ENCODE measurements around the gene IGSF3. TPM values are rescaled to one million over a fixed set of nuclear protein-coding genes. Genes with fewer than 3 reads are reported as not detected.

IGSF3 gene
- total and polyA plus RNA-seq, 10 of the 15 experiments (the other 5 are each of a cell fraction or from before 2014, with no cell fraction given) = 1.4 to 18.0 (median 9.6) TPM

- SMC1A ChIA-PET (ENCODE audit: uncharacterized antibody, unreplicated experiment) = interaction anchor here (1.2 kb wide), 1 partner anchor 26 kb away, joined by 3 read pairs; no protein-coding TSS in a partner anchor
- no peak overlapping the region for H2AFZ ChIP-seq (ENCODE audit: control insufficient read depth, low read depth, low read length)
- H3K9ac ChIP-seq (ENCODE audit: control insufficient read depth, insufficient read depth, low read length) = no peak overlapping the region
- RAD21 ChIA-PET (ENCODE audit: unreplicated experiment) = no interaction called here
- no peak overlapping the region for H3K4me3 ChIP-seq
- no TSS peak for BruUV-seq (replicated peaks)
- no peak overlapping the region for H3K4me2 ChIP-seq (ENCODE audit: control insufficient read depth, insufficient read depth)
- in situ Hi-C loops (cut with MboI) (no loop called here), intact Hi-C loops (cut with micrococcal nuclease; ENCODE audit: unreplicated experiment) (no loop called here)
- H3K4me1 ChIP-seq (ENCODE audit: control insufficient read depth, insufficient read depth, low read length) = no peaks in the 10 kb centered on the region
- H3K9me3 ChIP-seq (replicated peaks; ENCODE audit: control insufficient read depth, insufficient read depth, low read length) = no peaks in the 10 kb centered on the region
- CTCF ChIA-PET = interaction anchor here (1.0 kb wide), 1 partner anchor 34 kb away, joined by 3 read pairs; no protein-coding TSS in a partner anchor
- no peaks in the 10 kb centered on the region for H3K36me3 ChIP-seq (ENCODE audit: control insufficient read depth in 2 of 2, insufficient read depth in 2 of 2, low read length in 1 of 2)
- 2% methylated on average over 2 of the region's 2 CpGs for WGBS (ENCODE audit: insufficient coverage, insufficient replicate concordance, low lambda C conversion rate, missing lambda C conversion rate)
- no peak for ATAC-seq
- FAIRE-seq = no peak
- no peak for DNase-seq (ENCODE audit: low read depth, low spot score)
- no peaks in the 10 kb centered on the region for H4K20me1 ChIP-seq (ENCODE audit: control insufficient read depth, insufficient read depth)
- POLR2A ChIA-PET = no interaction called here
- H3K79me2 ChIP-seq (ENCODE audit: control insufficient read depth, insufficient read depth, low read length) = no peaks in the 10 kb centered on the region
- no peak overlapping the region for H3K27ac ChIP-seq (ENCODE audit: control insufficient read depth, insufficient read depth)
- no peaks in the 10 kb centered on the region; a peak in 1 of 4 replicates for H3K27me3 ChIP-seq (replicated peaks in 1 of 2; ENCODE audit: control insufficient read depth in 2 of 2, insufficient read depth in 2 of 2, low read length in 1 of 2)
- TF ChIP-seq ZNF207 (IDR thresholded peaks at IDR 0.05; ENCODE audit: borderline replicate concordance) (no peak), SP1 (IDR thresholded peaks at IDR 0.05; ENCODE audit: low read depth, low read length) (no peak), ZNF687 (IDR thresholded peaks at IDR 0.05) (no peak), KLF5 (IDR thresholded peaks at IDR 0.05; ENCODE audit: partially characterized antibody) (no peak), SIX5 (IDR thresholded peaks at IDR 0.05; ENCODE audit: low read depth, low read length, severe bottlenecking) (no peak), NKRF (conservative IDR thresholded peaks at IDR 0.05) (no peak)
- TF ChIP-seq, protein P1, sequence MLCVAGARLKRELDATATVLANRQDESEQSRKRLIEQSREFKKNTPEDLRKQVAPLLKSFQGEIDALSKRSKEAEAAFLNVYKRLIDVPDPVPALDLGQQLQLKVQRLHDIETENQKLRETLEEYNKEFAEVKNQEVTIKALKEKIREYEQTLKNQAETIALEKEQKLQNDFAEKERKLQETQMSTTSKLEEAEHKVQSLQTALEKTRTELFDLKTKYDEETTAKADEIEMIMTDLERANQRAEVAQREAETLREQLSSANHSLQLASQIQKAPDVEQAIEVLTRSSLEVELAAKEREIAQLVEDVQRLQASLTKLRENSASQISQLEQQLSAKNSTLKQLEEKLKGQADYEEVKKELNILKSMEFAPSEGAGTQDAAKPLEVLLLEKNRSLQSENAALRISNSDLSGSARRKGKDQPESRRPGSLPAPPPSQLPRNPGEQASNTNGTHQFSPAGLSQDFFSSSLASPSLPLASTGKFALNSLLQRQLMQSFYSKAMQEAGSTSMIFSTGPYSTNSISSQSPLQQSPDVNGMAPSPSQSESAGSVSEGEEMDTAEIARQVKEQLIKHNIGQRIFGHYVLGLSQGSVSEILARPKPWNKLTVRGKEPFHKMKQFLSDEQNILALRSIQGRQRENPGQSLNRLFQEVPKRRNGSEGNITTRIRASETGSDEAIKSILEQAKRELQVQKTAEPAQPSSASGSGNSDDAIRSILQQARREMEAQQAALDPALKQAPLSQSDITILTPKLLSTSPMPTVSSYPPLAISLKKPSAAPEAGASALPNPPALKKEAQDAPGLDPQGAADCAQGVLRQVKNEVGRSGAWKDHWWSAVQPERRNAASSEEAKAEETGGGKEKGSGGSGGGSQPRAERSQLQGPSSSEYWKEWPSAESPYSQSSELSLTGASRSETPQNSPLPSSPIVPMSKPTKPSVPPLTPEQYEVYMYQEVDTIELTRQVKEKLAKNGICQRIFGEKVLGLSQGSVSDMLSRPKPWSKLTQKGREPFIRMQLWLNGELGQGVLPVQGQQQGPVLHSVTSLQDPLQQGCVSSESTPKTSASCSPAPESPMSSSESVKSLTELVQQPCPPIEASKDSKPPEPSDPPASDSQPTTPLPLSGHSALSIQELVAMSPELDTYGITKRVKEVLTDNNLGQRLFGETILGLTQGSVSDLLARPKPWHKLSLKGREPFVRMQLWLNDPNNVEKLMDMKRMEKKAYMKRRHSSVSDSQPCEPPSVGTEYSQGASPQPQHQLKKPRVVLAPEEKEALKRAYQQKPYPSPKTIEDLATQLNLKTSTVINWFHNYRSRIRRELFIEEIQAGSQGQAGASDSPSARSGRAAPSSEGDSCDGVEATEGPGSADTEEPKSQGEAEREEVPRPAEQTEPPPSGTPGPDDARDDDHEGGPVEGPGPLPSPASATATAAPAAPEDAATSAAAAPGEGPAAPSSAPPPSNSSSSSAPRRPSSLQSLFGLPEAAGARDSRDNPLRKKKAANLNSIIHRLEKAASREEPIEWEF (IDR thresholded peaks at IDR 0.05; ENCODE audit: insufficient replicate concordance, low read depth, low read length) = no peak
- TF ChIP-seq, protein P2, sequence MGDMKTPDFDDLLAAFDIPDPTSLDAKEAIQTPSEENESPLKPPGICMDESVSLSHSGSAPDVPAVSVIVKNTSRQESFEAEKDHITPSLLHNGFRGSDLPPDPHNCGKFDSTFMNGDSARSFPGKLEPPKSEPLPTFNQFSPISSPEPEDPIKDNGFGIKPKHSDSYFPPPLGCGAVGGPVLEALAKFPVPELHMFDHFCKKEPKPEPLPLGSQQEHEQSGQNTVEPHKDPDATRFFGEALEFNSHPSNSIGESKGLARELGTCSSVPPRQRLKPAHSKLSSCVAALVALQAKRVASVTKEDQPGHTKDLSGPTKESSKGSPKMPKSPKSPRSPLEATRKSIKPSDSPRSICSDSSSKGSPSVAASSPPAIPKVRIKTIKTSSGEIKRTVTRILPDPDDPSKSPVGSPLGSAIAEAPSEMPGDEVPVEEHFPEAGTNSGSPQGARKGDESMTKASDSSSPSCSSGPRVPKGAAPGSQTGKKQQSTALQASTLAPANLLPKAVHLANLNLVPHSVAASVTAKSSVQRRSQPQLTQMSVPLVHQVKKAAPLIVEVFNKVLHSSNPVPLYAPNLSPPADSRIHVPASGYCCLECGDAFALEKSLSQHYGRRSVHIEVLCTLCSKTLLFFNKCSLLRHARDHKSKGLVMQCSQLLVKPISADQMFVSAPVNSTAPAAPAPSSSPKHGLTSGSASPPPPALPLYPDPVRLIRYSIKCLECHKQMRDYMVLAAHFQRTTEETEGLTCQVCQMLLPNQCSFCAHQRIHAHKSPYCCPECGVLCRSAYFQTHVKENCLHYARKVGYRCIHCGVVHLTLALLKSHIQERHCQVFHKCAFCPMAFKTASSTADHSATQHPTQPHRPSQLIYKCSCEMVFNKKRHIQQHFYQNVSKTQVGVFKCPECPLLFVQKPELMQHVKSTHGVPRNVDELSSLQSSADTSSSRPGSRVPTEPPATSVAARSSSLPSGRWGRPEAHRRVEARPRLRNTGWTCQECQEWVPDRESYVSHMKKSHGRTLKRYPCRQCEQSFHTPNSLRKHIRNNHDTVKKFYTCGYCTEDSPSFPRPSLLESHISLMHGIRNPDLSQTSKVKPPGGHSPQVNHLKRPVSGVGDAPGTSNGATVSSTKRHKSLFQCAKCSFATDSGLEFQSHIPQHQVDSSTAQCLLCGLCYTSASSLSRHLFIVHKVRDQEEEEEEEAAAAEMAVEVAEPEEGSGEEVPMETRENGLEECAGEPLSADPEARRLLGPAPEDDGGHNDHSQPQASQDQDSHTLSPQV (IDR thresholded peaks at IDR 0.05) = no peak
These were observed 22.9 kb upstream of the IGSF3 start for GRCh38 chr1:116690396-116690848.
